ENCODE results near the gene ELF4.

The ELF4 gene

DNA sequence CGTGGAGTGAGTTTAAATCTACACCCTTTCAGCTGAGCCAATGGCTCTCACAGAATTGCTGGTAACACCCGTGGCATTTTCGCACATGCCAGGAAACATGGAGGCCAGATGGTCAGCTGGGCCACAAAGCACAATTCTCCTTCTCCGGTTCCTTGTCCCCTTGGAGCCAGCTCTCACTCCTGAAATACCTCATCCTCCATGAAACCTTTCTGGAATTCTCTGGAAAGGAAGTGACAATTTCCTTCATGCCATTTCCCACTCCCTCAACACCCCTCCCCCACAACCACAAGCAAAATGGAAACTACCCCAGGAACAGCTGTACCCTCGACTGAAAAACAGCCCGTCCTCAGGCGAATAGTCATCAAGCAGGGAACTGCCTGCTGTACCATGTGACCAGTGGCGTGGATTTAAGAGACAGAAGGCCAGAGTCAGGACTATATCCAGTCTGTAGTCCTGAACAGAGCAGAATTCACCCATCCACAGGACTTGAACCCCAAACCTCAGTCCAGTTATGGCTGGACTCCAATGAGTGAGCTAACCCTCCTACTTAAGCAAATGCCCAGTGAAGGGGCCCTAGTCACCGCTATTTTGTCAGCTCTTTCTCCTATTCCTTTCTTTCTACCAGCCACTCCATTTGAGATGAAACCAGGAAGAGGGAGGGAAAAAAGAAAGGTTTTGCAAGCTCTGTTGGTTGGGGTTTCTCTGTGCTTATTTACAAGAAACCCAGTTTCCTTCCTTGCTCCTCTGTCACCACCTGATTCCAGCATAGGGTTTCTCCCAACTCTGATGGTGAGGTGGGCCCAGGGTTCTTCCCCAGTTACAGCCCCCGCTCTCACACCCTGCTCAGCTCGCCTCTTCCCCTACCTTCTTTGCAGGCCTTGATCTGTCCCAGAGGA, 24.5 kb downstream of the ELF4 start:
- in situ Hi-C loops (cut with HindIII; ENCODE audit: low sequenced_read_pairs), result no loop called here

DNA sequence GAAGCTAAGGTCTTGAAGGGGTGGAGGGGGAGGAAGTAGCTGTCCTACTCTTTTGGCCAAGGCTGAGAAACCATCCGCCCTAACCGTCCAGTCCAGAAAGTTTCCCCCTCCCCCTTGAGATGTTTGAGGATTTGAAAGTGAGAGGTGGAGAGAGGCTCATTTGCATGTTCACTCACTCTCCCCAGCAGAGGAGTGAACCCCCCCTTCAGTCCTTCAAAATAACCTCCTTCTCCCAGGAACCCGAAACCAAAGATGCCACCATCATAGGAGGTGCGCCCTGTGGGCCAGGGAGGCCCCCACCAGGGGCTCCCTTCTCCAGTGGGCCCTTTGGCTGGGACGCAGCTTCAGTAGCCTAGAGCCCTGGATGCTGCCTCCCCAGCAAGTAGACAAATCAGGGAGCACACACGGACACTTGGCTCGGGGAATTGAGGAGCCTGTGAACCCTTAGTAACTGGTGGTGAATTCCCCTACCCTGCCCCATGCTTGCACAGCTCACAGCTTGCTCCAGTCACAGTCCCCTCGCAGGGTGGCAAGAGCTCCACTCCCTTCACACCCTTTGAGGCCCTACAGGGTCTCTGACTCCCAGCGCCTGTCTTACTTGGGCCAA, 25.6 kb downstream of the ELF4 start:
- in situ Hi-C loops (cut with HindIII; ENCODE audit: low sequenced_read_pairs), result no loop called here

DNA sequence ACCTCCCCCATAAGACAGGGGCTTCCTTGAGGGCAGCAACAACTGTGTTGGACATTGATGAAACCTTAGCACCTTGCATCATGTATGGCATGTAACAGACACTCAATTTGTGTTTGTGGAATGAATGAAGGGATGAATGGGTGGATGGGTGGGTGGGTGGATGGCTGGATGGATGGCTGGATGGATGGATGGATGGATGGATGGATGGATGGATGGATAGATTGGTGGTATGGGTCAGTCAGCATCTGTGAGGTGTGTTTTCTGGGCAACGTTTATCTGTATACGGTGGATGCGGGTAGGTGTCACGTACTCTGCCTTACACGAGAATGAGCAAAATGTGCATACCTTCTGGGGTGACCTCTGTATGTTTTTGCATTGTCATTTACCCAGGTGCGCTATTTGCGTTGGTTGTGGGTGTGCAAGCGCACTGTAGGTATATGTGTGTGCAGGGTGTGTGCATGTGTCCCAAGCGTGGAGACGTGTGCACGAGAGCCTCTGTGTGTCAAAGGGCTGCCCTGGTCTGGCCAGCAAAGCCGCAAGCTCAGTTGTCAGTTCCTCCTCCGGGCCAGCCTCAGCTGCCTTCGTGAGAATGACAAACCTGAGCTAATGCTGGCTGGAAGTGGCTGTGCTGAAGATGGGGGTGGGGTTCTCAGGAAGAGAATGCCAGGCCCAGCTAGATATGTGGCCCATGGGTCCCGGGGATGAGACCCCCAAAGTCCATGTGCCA, 26.5 kb downstream of the ELF4 start:
- in situ Hi-C loops (cut with HindIII; ENCODE audit: low sequenced_read_pairs), result no loop called here

DNA sequence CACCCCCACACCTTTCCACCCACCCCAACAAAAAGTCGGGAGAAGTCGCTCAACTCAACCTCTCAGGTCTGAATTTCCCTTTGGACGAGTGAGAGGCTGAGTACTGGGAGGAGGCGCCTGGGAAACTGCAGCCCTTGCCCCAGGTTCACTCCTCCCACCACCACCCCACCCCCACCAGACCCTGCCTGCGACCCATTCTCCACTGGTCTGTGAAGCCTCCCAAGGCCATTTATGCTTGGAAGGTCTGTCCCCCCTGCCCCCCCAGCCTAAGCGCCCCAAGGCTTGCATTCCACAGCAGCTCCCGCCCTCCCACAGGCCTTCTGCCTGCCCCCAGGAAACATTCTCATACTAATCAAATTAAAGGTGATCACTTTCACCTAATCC, 27.2 kb downstream of the ELF4 start:
- in situ Hi-C loops (cut with HindIII; ENCODE audit: low sequenced_read_pairs), result no loop called here

DNA sequence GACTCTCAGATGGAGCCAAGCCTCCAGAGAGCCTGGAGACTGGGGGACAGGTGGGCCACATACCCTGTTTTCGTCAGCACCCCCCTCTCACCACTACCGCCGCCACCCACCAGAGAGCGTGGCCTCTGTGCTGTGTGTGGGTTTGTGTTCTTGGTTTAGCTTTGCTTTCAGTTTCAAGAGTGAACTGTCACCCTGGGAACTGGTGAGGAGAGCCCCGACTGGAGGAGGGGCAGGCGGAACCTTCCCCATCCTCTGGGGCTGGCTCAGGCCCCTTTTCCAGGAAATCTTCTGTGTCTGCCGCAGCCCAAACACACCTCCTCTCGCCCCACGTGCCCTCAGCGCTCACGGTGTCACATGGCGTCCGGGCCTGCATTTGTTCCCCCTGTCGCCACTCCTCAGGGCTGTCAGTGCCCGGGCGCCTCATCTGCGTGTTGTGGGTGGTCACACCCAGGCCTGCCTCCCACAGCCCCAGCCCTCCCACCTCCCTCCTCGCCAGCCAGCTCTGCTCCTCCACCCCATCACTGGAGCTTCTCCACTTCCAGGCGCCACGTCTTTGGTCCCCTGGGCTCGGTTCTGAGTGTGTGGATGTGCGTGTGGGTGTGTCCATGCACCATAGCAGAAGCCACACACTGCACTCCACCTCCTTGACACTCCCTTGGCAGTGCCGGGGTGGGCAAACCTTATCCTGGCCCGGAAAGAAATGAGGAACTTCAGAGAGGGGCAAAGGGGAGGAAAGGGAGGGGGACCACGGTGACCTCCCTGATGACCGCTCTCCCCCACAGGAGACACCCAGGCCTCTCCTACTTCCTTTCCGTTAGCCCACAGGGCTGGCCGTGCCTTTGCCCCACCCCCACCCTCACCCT, 27.8 kb downstream of the ELF4 start:
- in situ Hi-C loops (cut with HindIII; ENCODE audit: low sequenced_read_pairs), result no loop called here

DNA sequence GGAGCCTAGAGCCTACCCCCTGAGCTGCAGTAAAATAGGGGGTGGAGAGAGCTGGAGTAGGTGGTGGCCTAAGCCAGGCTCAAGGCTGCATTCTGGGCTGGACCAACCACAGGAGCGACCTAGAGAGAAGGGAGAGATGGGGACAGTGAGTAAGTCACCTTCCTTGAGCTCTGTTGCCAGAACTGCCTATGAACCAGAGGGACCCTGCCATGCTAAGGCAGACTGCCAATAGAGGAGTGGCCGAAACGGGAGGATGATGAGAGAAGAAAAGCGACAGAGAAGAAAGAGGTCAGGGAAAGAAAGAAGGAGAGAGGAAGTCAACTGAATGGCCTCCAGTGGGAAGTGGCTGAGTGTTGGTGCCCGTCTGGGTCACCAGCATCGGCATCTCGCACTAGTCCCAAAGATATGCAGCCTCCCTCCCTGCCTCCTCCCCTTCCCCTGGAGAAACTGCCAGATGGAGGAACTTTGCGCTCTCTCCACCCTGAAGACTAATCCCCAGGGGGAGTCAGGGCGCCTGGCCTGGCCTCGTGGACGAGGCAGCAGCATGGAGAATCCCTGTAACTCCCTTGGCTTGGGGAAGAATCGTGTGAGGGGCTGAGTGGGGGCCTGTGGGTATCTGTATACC, 28.8 kb downstream of the ELF4 start:
- in situ Hi-C loops (cut with HindIII; ENCODE audit: low sequenced_read_pairs), result no loop called here

DNA sequence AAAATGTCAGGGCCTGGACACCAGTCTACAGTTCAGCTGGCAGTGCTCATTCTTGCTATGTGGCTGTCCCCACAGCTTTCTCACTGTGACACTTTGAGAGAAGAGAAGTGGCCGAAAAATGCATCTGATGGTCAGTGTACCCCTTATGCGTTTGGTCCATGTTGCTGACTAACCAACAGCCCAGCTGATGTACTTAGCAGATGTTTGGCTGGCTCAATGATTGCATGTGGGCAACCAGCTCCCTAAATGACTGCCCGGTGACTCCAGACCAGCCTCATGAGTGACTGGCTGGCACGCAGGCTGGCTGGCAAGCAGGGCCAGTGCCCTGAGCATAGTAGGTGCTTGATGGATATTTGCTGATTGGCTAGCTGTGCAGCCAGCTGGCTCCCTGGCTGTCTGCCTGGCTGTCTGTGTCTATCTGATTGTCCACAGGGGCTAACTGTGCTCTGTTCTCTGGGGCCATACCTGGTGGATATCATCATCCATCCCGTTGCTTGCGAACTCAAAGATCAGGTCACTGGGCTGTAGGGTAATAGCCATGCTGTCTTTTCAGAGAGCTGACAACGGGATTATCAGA, 29.4 kb downstream of the ELF4 start:
- in situ Hi-C loops (cut with HindIII; ENCODE audit: low sequenced_read_pairs), result no loop called here

DNA sequence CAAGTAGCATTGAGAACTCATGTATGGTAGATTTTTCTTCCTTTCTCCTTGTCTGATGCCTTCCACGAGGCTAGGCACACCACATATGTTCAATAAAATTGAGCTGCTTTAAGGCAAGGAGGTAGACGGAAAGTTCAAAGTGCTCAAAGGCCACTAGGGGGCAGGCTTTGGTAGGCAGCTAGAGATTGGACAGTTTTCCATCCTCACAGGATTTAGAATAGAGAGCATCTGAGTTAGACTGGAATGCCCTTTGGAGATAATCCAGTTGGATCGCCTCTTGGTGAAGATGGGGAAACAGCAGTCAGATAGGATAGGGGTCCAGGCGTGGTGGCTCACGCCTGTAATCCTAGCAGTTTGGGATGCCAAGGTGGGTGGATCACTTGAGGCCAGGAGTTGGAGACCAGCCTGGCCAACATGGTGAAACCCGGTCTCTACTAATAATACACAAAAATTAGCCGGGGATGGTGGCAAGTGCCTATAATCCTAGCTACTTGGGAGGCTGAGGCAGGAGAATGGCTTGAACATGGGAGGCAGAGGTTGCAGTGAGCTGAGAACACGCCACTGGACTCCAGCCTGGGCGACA, 30.4 kb downstream of the ELF4 start:
- in situ Hi-C loops (cut with HindIII; ENCODE audit: low sequenced_read_pairs), result no loop called here

DNA sequence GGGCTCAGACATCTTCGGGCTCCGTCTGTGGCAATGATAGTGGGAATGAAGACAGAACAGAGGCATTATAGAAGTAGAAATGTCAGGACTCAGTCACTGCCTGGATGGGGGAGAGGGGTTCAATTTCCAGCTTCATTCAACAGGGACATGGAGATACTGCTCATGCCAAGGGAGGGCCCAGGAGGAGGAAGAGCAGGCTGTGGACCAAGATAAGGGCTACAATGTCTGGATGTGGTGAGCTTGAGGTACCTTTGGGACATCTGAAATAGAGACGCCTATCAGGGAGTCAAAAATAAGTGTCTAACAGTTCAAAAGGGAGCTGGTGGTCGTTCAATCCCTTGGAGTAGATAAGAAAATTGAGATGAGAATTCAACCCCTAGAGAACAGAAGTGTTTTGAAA, 34.5 kb downstream of the ELF4 start:
- in situ Hi-C loops (cut with HindIII; ENCODE audit: low sequenced_read_pairs), result no loop called here

DNA sequence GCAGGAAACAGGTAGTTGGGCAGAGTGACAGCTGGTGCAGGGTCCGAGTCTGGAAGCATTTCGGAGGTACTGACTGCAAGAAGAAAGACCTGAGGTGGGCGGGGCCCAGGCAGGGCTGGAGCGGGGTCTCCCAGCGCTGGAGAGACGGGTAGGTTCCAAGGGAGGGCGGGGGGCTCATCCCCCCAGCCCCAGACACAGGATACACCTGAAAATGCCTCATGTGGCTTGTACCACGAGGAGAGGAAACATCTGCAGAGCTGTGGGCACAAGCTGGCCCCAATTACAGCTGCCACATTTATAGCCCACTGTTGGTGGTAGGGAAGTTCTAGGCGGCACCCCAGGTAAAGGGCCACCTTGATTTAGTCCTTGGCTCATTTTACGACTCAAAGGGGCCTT, 38.0 kb downstream of the ELF4 start:
- in situ Hi-C loops (cut with HindIII; ENCODE audit: low sequenced_read_pairs), result no loop called here

DNA sequence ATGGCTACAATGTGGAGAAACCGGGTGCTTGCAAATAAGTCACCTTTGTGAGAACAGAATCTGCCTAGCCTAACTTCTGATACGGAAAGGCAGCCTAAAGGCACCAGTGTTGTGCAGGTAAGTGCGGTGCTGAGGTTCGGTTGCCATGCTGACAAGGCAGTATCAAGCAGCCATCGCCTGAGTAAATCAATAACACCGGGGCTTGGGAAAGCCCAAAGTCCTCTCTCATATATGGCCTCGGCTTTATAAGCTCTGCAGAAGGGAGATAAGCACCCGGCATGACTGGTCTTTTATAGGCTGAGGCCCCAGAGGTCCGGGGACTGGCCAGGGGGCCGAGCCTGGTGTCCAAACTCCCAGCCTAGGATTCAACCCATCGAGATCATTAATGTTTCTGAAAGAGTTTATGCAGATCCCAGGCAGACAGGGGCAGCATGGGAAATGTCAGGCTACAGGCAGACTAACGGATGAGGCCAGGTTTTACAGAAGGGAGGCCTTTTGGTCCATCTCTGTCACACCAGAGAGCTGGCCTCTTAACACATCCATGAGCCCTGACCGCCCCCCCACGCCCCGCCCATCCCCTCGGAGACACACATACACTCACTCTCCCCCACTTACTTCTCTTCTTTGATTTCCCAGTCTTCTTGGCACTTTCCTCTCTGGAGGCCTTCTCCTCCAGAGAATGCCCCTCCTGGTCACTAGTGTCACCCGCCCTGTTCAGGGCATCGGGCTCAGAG, 38.5 kb downstream of the ELF4 start:
- in situ Hi-C loops (cut with HindIII; ENCODE audit: low sequenced_read_pairs), result no loop called here

DNA sequence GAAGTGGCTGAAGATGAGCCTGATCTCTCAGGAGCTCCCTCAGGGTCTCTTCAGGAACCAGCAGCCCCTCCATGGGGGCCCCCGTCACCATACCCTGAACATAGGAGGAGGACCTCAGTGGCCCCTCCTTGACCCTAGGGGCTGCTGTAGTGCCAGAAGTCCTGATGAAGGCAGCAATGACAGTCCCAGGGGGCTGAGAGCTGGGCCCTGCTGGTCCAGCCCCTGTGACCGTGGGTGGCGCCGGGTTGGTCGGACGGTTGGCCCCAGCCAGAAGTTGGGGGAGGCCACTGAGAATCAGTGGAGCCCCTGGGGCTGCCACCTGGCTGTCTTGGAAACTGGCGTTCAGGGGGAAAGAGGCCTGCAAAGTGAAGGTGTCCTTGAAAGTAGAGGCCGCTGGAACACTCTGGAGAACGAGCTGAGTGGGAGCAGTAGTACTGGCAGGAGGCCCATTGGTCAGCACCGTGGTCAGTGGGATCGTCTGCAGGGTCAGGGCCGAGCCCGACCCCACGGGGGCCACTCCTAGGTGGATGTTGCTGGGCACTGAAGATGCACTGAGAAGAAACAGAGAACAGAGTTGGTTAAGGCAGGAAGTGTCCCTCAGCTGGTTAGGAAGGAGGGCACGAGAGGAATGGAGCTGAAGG, 43.2 kb downstream of the ELF4 start:
- in situ Hi-C loops (cut with HindIII; ENCODE audit: low sequenced_read_pairs), result no loop called here

DNA sequence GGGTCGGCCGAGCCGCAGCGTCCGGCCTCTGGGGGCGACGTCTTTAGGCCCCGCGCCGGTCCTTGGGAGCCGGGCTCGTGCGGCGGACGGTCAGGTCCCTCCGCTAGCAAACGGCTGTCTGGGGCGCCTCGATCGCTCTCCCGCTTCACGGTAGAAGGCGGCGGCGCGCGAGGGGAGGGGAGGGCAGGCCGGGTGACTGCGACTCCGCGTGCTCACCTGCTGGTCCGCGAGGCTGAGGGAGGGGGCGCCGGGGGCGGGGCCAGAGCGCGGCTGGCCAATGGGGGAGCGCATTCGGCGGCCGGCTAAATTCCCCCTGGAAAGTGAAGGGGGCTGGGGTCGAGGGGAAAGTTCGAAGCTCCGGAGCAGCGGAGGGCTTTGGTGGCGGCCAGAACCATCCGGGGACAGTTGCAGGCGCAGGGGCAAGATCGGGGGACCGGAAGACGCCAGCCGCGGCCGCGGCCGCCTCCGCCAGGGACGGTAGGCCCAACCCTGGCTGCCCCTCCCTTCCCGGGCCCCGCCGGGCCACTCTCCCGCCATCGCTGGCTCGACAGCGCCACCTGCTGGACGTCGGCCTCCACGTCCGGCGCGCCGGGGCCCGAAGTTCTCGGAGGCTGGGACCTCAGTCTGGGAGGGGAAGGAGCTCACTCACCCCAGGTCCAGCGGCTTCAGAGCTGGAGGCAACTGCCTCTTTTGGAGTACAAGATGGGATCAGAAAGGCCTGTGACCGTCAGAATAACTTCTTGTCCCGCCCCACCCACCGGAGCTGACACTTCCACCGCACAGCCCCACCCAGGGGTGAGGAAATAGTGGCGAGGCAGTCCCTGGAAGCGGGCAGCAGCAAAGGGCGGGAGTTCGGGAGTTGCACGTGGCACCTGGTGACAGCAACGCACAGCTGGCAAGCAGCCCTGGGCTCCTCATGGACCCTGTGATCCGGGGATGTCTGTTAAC, 49.9 kb downstream of the ELF4 start:
- in situ Hi-C loops (cut with HindIII; ENCODE audit: low sequenced_read_pairs), result no loop called here

DNA sequence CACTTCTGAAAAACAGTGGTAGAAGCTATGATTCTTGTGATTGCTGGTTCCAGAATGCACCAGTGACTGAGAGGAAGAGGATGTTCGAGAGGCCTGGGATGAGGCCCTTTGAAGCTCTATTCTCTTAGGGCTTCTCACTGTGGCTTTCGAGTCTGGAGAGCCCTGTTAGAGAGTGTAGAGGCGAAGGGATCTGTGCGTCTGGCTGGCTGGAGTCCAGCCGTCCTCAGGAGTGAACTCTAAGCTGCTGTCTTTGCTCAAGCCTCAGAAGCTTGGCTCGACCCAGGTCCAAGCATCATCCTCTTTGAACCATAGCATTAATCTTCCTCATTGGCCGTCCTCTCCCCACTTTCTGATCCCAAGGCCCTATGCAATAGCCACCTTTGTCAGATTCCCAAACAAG, 51.6 kb downstream of the ELF4 start:
- in situ Hi-C loops (cut with HindIII; ENCODE audit: low sequenced_read_pairs), result no loop called here

DNA sequence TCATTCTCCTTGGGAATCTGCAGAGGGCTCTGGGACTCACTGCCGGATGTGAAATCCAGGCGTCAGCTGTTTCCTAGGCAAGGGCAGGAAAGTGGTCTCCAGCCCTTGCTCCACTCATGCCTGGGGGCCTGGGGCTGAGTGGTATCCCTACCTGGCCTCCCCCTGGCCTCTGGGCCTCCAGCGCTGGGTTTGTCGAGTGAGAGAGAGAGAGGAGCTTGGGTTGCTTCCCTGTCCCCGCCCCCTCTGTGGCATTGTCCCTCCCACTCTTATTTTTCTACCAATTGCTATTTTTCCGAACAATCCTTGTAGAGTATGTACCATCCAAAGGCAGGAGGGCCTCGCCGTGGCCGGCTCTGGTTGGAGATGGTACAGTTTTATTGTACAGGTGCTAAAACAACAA, 53.1 kb downstream of the ELF4 start:
- in situ Hi-C loops (cut with HindIII; ENCODE audit: low sequenced_read_pairs), result no loop called here

DNA sequence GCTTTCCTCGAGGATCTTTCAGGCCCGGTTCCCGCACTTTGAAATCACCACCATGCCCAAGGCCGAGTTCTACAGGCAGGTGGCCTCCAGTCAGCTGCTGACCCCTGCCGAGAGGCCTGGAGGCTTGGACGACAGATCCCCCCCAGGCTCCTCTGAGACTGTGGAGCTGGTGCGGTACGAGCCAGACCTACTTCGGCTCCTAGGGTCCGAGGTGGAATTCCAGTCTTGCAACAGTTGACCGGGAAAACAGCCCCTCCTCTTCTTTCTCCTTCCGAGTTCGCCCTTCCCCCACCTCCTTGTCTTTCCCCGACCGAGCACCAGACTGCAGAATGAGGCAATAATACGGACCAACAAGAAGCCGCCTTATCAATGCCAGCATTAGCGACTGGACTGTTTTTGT, 54.4 kb downstream of the ELF4 start:
- in situ Hi-C loops (cut with HindIII; ENCODE audit: low sequenced_read_pairs), result no loop called here

DNA sequence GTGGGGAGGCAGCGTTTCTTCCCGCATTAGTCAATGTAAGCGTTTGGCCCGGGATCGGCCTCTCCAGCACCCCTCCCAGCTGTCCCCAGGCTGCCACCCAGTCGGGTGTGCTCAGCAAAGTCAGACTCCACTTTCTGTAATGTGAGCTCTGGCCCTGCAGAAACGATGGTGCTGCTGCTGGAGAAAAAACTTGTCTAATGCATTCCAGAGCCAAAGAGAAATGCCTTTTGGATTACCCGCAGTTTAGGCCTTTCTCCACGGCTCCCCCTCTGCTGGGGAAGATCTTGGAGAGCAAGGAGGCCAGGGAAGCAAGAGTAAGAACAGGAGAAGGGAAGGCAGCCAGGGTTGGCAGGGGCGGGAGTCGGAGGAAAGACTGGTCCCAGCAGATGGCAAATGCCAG, 55.2 kb downstream of the ELF4 start:
- in situ Hi-C loops (cut with HindIII; ENCODE audit: low sequenced_read_pairs), result no loop called here

DNA sequence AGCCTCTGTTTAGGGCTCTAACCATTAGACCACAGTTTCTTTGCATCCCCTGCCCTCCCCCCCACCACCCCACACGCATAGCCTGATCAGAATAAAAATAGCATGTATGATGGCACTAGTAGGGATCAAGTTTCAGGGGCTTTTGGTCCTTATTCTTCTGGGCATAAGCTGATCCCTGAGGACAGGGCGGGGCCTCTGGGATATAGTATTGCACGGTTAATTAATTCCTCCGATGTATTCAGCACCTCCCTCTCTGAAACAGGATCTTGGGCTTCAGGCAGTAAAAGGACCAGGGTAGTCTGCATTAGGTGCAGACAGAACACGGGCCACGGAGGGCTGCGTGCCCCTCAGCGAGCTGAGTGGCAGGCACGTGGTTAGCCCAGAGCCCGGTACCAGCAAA, 57.1 kb downstream of the ELF4 start:
- in situ Hi-C loops (cut with HindIII; ENCODE audit: low sequenced_read_pairs), result no loop called here
